HG02943 (cell line): ENCODE measurements around the gene PPP4R4.
"Not testable (repeated sequence)": the region's sequence is repeated elsewhere in the genome, so short reads cannot be mapped to it uniquely, and the experiment has no call there.

Source experiments
- ATAC-seq: cut with Tn5 transposase; IDR thresholded peaks from one replicate; pipeline ENCODE4 v1.9.1; 2021; ENCODE audit warnings: mild to moderate bottlenecking, low read depth, moderate library complexity; ENCODE audit not compliant: unreplicated experiment

The PPP4R4 gene

DNA sequence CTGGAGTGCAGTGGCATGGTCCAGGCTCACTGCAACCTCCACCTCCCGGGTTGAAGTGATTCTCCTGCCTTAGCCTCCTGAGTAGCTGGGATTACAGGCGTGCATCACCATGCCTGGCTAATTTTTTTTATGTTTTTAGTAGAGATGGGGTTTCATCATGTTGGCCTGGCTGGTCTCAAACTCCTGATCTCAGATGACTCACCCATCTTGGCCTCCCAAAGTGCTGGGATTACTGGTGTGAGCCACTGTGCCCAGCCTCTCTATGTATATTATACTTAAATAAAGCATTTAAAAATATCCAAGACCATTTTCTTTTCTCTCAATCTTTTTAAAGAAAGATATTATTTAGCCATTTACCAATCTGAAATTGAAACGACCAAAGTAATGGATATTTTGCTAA is 90.1 kb downstream of the PPP4R4 start:
- not testable (repeated sequence) for ATAC-seq

DNA sequence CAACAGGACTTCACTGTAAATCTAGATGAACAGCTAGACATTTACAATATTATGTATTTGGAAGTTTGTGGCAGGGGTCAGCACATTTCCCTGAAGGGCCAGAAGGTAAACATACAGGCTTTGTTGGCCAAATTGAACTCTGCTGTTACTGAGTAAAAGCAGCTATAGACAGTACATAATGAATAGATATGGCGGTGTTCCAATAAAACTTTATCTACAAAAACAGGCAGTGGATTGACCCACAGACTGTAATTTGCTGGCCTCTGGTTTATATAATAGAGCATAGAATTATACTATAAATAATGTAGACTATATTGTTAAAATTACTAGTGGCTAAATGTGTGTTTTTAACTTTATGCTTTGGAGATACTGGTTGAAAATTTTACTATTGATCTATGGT is 93.2 kb downstream of the PPP4R4 start:
- no peak for ATAC-seq

DNA sequence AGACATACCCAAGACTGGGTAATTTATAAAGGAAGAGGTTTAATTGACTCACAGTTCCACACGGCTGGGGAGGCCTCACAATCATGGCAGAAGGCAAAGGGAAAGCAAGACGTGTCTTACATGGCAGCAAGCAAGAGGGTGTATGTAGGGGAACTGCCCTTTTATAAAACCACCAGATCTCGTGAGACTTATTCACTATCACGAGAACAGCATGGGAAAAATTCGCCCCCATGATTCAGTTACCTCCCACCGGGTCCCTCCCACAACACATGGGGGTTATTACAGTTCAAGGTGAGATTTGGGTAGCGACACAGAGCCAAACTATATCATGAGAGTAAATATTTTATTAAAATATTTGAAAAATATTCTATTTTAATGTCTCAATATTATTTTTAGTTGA is 94.5 kb downstream of the PPP4R4 start:
- not testable (repeated sequence) for ATAC-seq

DNA sequence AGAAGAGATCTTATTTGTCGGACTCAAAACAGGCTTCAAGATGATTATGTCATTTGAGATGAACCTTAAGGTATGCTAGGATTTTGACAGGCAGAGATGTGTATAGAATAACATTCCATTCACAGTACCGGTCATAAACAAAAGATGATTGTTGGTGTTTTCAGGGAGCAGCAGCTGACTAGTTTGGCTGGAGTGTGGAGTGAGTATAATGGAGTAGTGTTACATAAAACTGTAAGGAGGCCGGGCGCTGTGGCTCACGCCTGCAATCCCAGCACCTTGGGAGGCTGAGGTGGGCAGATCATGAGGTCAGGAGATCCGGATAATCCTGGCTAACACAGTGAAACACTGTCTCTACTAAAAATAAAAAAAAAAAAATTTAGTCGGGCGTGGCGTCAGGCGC is 95.0 kb downstream of the PPP4R4 start:
- no peak for ATAC-seq

DNA sequence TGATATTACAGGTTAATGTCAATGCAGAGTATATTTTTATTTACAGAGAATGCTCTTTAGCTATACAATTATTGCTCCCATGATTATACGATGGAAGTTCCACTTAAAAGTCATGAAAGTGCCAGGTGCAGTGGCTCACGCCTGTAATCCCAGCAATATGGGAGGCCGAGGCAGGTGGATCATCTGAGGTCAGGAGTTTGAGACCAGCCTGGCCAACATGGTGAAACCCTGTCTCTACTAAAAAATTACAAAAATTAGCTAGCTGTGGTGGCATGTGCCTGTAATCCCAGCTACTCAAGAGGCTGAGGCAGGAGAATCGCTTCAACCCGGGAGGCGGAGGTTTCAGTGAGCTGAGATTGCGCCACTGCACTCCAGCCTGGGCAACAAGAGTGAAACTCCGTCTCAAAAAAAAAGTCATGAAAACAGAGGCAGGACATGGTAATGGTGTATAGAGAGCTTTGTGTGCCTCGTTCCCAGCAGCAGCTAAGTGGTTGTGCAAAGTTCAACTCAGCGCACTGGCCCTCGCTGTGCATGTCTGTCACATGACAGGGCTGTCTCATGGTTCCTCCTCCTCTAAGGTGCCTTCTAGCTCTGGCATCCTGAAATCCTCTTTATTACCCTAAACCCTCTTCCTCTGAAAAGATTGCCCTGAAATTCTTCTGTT is 102.9 kb downstream of the PPP4R4 start:
- not testable (repeated sequence) for ATAC-seq

DNA sequence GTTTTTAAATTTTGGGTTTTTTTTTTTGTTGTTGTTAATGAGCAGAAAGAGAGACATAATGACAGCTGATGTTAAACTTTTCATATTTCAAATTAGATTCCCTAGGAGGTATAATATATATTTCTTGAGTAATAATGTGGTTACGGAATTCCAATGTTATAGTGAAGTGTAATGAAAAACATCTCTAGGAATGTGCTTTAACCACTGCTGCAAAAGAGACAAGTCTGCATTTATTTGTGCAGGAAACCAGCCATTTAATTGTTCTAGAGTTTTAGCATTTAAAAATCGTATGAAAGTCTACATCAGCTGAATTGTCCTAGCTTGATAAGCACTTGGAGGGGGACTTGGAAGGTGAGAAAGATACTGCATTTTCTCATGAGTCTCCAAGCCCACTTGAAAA is 104.6 kb downstream of the PPP4R4 start:
- ATAC-seq, result no peak

DNA sequence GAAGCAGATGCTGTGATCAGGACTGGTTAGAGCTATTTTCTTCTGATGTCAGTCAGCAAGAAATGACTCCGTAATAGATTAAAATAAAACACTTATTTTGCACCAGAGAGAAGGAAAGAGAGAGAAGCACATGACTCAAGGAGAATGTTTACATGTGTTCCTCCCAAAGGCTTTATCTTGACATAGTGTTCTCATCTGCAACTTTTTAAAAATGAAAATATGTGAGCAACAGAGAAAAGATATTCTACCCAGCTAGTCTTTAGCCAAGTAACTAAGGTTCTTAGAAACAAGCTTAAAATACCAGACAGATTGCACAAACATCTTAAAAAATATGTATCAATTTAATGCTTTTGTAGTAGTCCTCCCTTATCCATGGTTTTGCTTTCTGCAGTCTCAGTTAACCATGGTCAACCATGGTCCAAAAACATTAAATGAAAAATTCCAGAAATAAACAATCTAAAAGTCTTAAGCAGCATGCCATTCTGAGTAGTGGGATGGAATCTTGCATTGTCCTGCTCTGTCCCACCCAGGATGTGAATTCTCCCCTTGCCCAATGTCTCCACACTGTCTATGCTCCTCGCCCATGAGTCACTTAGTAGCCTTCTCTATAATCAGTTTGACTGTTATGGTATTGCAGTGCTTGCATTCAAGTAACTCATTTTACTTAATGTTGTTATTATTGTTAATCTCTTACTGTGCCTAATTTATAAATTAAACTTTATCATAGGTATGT is 109.0 kb downstream of the PPP4R4 start:
- no peak for ATAC-seq

DNA sequence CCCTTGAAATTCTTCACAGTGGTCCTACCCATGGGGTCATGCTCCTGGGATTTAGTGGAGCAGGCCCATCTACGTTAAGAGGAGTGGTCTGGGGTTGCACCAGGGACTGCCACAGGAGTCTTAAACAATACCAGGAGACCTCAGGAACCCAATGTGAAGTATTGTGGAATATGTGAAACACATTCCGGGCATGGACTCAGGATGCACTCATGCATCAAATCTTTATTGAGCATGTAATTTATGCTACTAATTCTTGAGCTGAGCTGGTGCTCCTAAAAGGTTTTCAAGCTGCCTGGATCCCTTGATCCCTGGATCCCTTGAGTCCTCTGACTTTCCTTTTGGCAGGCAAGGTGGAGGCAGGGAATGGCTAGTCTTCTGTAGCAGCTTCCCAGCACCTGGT is 110.1 kb downstream of the PPP4R4 start:
- no peak for ATAC-seq

DNA sequence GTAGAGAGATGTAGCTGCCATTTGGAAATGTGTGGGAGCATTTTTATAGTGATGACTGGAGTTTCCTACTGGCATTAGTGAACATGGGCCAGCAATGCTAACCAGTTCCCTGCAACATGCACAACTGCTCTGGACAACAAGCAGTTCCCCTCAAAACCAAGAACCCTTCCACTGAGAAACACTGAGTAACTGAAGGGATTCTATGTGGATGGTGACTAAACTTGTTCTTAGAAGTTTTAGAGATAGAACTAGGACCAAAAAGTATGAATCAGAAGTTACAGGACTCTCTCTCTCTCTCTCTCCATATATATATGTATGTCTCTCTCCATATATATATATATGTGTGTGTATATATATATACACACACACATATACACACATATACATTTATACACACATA is 111.0 kb downstream of the PPP4R4 start:
- no peak for ATAC-seq

DNA sequence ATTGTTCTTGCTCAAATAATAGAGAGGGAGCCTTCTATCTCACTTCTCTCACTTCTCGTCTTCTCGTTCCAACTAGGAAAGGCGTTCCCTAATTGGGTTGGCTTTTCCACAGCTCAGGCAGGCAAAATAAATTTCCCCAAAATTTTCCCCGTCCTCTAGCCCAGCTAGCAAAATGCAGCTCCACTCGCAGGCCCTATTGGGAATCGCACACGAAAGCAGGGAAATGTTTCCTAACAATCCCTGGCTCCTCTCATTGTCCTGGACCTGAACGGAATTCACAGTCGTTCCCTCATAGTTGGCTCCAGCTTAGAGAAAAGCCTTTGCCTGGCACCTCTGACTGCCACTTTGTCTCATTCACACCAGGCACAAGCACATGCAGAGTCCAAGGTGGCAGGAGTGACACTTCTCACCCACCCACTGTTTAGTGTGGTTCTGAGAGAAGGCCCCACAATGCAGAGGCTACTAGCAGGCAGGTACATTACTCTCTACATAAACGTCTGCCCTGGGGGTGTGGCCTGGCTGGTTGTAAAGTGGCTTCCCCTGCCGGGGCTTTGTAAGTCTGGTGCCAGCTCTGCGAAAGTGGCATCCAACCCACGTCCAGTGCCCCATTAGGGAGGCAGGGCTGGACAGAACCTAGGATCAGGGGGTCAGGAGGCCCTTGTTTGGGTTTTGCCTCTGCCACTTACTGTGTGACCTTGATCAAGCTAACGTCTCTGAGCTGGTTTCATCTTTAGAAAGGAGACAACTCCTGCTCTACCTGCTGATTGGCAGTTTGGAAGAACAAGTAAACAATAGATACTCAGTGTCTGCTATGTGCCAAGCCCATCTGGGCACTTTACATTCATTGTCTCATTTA is 114.7 kb downstream of the PPP4R4 start:
- ATAC-seq, result no peak

DNA sequence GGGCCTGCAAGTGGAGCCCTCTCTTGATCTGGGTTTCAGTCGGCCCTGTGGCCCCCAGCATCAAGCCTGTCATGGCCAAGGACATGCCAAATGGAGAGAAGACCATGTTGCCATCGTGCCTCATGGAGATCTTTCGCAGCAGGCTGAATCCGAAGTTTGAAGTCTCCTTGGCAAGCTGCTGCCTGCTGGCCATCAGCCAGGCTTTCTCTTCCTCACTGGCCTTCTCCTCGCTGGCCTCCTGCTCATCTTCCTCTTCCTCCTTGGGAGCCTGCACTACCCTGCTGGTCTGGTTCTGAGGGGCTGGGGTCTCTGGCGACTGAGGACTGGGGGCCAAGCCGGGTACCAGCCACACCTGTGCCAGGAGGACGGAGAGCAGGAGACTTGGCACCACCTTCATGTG is 116.1 kb downstream of the PPP4R4 start:
- ATAC-seq, result no peak

DNA sequence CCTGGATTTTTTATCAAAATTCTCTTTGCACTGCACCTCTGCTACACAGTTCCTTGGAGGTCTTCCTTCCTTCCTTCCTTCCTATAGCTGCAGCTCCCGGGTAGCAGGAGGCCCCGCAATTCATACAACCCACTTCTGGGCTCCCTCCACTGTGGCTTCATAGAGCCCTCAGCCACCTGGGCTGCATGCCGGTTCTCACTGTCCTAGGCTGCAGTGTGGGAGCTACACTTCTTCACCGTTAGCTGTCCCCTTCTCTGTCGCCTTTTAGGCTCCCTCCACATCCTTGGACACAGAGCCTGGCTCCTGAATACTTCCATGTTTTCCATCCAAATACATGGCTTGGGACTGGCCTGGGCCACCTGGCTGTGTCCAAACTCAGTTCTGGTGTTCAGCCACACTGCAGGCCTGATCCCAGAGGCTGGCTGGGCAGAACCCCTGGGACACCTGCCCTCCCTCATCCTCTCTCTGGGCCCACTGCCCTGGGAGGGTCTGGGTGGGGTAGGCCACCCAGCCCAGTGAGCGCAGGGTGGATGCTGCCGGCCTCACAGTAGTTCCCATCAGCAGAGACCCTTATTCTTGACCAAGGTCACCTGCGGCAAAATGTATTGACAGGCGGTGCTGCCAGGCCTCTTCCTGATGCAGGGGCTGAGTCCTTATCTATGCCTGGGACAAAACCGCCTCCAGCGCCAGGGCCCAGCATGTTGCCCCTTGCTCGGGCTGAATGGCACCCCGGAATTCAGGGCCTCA is 117.2 kb downstream of the PPP4R4 start:
- ATAC-seq, result no peak

DNA sequence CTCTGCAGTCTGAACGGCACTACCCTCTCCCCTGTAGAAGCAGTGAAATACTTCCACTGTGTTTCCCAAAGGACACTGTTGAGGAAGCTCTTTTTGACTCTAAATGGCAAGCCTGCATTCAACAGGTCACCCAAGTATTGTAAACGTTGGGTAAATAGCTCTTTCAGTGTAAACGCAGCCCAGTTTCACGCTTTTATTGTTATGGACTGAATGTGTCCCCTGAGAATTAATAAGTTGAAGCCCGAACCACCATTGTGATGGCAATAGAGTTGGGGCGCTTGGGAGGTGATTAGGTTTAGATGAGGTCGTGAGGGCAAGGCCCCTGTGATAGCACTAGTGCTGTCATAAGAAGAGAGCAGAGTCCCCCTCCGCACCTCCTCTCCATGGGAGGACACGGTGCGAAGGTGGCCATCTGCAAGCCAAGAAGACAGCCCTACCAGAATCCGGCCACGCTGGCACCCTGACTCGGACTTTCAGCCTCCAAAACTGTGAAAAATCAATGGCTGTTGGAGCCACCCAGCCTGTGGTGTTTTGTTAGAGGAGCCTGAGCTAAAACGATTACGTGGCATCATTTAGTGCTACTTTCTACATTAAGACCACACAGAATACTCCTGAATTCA is 117.9 kb downstream of the PPP4R4 start:
- ATAC-seq, result no peak

DNA sequence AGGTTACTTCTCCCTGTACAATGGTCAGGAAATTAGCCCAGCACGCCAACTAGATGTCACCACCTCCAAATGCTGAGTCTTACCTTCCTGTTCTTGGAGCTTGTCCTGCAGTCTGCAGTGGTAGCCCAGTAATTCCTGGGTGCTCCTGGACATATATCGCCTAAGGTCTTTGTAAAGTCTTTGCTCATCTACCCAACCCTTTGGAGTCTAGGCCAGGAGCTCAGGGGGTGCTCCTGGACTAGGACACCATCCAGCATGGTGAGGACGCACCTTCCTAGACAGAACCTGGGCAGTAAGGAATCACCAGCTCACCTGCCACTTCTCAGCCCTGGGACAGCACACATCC is 118.4 kb downstream of the PPP4R4 start:
- ATAC-seq, result no peak

DNA sequence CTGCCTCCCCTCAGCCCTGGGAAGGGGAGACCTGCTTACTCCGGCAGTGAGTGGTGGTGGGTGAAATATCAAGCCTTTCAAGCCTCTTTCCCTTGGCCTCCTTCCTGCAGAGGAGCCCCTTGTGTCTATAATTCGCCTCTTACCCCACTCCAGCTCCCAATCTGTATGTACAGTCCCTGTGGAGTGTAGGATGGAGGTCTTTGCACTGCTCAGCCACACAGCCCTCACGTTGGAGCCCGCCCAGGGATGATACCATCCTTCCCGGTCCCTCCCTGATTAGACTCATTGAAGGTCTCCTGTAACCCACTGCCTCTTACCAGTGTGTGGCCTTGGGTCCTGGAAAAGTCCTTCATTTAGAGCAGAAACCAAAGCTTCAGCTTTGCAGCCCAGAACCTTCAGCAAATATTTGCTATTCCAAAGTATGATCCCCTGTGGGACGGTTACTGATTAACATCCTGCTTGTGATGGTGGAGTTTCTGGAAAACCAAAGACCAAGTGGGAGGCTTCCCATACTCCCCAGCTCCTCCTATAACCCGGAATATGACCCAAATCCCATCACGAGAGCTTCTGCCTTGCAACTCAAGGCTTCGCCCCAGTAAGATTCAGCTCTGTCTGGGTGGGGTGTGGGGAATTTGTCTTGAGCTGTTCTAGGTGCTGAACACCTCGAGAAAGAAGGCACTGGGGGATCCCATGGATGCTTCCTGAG is 118.9 kb downstream of the PPP4R4 start, which contains the start of gene SERPINA10:
Gene SERPINA10, minus strand, starts transcription at position 397 of the 706 bp plus-strand sequence. CDS start 2,675 bp downstream, outside the sequence.
- ATAC-seq, result no peak

DNA sequence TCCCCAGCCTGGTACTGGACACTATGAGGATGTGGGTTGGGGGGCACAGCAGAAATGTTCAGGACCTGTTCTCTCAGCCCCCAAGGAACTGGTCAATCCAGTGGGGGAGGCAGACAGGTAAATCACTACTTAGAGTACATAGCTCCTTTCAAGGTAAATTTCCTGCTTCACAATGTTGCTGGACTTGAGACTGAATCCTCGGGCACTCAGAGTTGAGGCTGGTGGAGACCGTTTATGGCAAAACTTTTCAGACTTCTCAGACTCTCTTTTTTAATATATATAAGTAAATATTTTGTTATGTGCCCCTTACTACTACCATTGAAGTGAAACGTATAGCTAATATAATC is 119.4 kb downstream of the PPP4R4 start:
- ATAC-seq, result no peak

DNA sequence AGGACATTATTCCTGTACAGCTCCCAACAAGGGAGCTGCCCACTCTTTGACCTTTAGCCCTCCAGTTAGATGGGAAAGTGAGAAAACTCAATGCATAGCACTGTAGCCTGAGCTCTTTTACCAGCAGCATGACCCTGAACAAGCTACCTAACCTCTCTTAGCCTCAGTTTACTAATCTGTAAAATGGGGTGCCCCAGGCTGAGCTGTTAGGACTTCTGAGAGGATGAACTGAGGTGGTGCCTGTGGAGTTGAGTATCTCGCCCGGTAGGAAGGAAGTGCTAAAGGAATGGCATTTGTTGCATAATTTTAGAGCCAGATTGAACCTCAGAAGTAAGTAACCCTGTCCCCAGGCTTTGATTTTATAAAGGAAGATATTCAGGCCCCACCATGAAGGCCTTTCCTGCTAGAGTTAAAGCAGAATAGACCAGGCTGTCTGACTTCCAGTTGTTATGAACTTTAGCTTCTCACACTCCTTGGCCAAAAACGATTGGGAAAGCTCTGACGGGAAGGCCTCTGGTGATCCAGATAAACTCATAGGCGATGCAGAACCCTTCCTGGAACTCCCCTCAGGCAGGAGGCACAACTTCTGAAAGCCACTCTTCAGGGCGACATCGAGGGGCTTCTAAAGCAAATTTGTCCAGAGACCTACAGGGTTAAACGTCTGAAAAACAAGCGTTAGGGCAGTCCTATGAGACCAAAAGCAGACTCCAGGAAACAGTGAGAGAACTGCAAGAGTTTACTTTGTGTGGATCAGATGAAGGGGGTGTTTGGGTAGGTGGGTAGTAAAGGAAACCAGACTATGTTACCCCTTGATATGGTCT is 121.4 kb downstream of the PPP4R4 start:
- ATAC-seq, result no peak

DNA sequence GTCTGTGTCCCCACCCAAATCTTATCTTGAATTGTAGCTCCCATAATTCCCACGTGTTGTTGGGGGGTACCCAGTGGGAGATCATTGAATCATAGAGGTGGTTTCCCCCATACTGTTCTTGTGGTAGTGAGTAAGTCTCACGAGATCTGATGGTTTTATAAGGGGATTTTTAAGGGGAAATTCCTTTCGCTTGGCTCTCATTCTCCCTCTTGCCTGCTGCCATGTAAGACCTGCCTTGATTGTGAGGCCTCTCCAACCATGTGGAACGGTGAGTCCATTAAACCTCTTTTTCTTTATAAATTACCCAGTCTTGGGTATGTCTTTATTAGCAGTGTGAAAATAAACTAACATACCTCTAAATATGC is 122.0 kb downstream of the PPP4R4 start:
- ATAC-seq, result not testable (repeated sequence)

DNA sequence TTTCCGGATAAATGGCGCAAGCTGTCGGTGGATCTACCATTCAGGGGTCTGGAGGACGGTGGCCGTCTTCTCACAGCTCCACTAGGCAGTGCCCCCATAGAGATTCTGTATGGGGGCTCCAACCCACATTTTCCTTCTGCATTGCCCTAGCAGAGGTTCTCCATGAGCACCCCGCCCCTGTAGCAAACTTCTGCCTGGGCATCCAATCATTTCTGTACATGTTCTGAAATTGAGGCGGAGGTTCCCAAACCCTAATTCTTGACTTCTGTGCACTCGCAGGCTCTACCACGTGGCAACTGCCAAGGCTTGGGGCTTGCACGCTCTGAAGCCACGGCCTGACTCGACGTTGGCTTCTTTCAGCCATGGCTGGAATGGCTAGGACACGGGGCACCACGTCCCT is 124.0 kb downstream of the PPP4R4 start:
- ATAC-seq, result no peak
